PC-9 (cell line): ENCODE results near the gene OSM. TPM values are rescaled to one million over a fixed set of nuclear protein-coding genes. Genes with fewer than 3 reads are reported as not detected.

ENCODE experiments used
- BruUV-seq: library from RNA; stranded (reverse); fragments of 400-500 nt; replicated peaks from 2 replicates; lab custom pipeline; 2021; lab: Mats Ljungman, UMichigan
- CTCF ChIA-PET: fragments of 300-600 bp; sonication (Branson Sonifier 250); formaldehyde crosslinking; loops from one replicate; lab custom pipeline; 2022; ENCODE audit warnings: antibody characterized with exemption; lab: Charles Lee
- POLR2A ChIA-PET: fragments of 300-600 bp; sonication (Branson Sonifier 250); formaldehyde crosslinking; loops from one replicate; lab custom pipeline; 2022; ENCODE audit warnings: antibody characterized with exemption; ENCODE audit not compliant: unreplicated experiment; lab: Charles Lee
- DNase-seq, 2 experiments: peaks; one replicate each; pipeline versions ENCODE4 v3.0.0 to v3.0.0-alpha.2; 2015 to 2022; ENCODE audit warnings: mixed read lengths in 1 of 2
- H2AFZ ChIP-seq: fragments of 200-600 bp; sonication (generic); 2 replicates; pipeline ENCODE4 v1.8.1; 2017; ENCODE audit warnings: antibody characterized with exemption
- H3F3A ChIP-seq: fragments of 200-600 bp; sonication (generic); 2 replicates; pipeline ENCODE4 v1.8.1; 2017; ENCODE audit warnings: antibody characterized with exemption, mild to moderate bottlenecking, low read depth; ENCODE audit not compliant: insufficient read depth
- H3K27ac ChIP-seq: fragments of 200-600 bp; sonication (generic); 2 replicates; pipeline ENCODE4 v1.6.1; 2016; ENCODE audit warnings: mixed run types
- H3K27me3 ChIP-seq: fragments of 200-600 bp; sonication (generic); 2 replicates; pipeline ENCODE4 v1.6.1; 2016; ENCODE audit warnings: low read depth, mixed run types; ENCODE audit not compliant: insufficient read depth
- H3K36me3 ChIP-seq: fragments of 200-600 bp; sonication (generic); 2 replicates; pipeline ENCODE4 v1.6.1; 2016; ENCODE audit warnings: low read depth, mixed run types
- H3K4me1 ChIP-seq: fragments of 200-600 bp; sonication (generic); replicated peaks from 2 replicates; pipeline ENCODE4 v1.6.1; 2016; ENCODE audit warnings: mixed run types; ENCODE audit not compliant: insufficient read depth
- H3K4me2 ChIP-seq: fragments of 200-600 bp; sonication (generic); 2 replicates; pipeline ENCODE4 v1.6.1; 2017; ENCODE audit warnings: mixed run types
- H3K4me3 ChIP-seq: fragments of 200-600 bp; sonication (generic); 2 replicates; pipeline ENCODE4 v1.6.1; 2016; ENCODE audit warnings: mixed run types
- H3K79me2 ChIP-seq: fragments of 200-600 bp; sonication (generic); 2 replicates; pipeline ENCODE4 v1.6.1; 2017; ENCODE audit warnings: low read depth, mixed run types
- H3K9me2 ChIP-seq: fragments of 200-600 bp; sonication (generic); 2 replicates; pipeline ENCODE4 v1.8.1; 2017; ENCODE audit warnings: mild to moderate bottlenecking; ENCODE audit not compliant: insufficient read depth
- H3K9me3 ChIP-seq: fragments of 200-600 bp; sonication (generic); 2 replicates; pipeline ENCODE4 v1.8.1; 2016; ENCODE audit warnings: low read depth; ENCODE audit not compliant: insufficient read depth
- H4K20me1 ChIP-seq: fragments of 200-600 bp; sonication (generic); 2 replicates; pipeline ENCODE4 v1.8.1; 2017; ENCODE audit not compliant: insufficient read depth
- EZH2 ChIP-seq: fragments of 200-600 bp; sonication (generic); IDR thresholded peaks from 2 replicates; pipeline ENCODE4 v1.8.0; 2017; ENCODE audit warnings: antibody characterized with exemption, low read depth
- intact Hi-C: fragments of 100-400 bp; cut with micrococcal nuclease; formaldehyde crosslinking; loops from one replicate; pipeline ENCODE4 v1.10.0; 2022; ENCODE audit not compliant: unreplicated experiment
- total RNA-seq: library from RNA; stranded (reverse); gene quantifications from 2 replicates; pipeline ENCODE4 v1.2.3, GENCODE V29; 2021
- TF ChIP-seq, protein P1 (sequence below): fragments of 200-600 bp; sonication (generic); conservative IDR thresholded peaks from 2 replicates; pipeline ENCODE4 v1.6.1; 2017; ENCODE audit warnings: mixed run types, antibody characterized with exemption, mild to moderate bottlenecking, moderate library complexity

The OSM gene
- total RNA-seq, 1 experiment from 2014 or later, result not detected

DNA sequence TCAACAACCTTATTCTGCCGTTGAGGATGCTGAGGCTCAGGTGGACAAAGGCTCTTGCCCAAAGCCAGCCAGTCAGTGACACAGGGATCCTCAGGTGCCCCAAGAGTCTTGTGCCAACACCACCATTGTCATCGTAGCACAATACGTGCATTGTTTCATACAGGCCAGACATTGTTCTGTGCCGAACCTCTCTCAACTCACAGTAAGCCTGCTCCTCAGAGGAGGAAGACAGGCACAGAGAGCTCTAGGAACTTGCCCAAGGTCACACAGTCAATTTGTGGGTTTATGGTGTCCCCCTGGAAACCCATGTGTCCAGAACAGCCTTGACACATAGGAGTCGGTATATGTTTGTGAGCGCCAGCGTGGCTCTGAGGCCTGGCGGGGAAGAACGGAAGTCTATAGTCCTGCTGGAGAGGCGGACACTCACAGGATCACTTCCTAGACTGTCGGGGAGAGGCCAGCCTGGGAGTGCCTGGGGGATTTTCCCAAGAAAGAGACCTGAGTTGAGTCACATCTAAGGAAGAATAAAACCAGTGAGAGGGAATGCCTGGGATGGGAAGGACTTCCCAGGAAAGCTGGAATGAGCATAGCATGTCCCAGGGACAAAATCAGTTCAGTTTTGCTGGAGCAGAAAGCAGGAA, 40.3 kb downstream of the OSM start:
- Histone ChIP-seq H3K4me2 (0 out of 2 replicates have a peak overlapping the region, but pooled peaks have one; percentile 10), H3F3A (peaks cover 58% of the 10 kb centered on the region), H3K9me2 (no peaks in the 10 kb centered on the region), H3K4me3 (no peak overlapping the region), H3K4me1 (peaks cover 81% of the 10 kb centered on the region), H3K36me3 (no peaks in the 10 kb centered on the region), H3K27ac (peak overlapping the region; percentile 89), H3K27me3 (no peaks in the 10 kb centered on the region), H3K9me3 (no peaks in the 10 kb centered on the region), H2AFZ (no peak overlapping the region), H3K79me2 (no peaks in the 10 kb centered on the region), H4K20me1 (no peaks in the 10 kb centered on the region)
- no TSS peak for BruUV-seq
- CTCF ChIA-PET, result no interaction called here
- intact Hi-C loops, result no loop called here
- POLR2A ChIA-PET, result no interaction called here
- no peak for DNase-seq
- TF ChIP-seq, protein P1, sequence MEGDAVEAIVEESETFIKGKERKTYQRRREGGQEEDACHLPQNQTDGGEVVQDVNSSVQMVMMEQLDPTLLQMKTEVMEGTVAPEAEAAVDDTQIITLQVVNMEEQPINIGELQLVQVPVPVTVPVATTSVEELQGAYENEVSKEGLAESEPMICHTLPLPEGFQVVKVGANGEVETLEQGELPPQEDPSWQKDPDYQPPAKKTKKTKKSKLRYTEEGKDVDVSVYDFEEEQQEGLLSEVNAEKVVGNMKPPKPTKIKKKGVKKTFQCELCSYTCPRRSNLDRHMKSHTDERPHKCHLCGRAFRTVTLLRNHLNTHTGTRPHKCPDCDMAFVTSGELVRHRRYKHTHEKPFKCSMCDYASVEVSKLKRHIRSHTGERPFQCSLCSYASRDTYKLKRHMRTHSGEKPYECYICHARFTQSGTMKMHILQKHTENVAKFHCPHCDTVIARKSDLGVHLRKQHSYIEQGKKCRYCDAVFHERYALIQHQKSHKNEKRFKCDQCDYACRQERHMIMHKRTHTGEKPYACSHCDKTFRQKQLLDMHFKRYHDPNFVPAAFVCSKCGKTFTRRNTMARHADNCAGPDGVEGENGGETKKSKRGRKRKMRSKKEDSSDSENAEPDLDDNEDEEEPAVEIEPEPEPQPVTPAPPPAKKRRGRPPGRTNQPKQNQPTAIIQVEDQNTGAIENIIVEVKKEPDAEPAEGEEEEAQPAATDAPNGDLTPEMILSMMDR, result no peak
- no peak for TF ChIP-seq EZH2

- intact Hi-C loops, result no loop called here
- Histone ChIP-seq H3F3A (peaks cover 58% of the 10 kb centered on the region), H3K4me1 (peaks cover 75% of the 10 kb centered on the region), H3K4me2 (peak overlapping the region; percentile 50), H3K79me2 (no peaks in the 10 kb centered on the region), H4K20me1 (no peaks in the 10 kb centered on the region), H3K9me2 (no peaks in the 10 kb centered on the region), H3K36me3 (no peaks in the 10 kb centered on the region), H3K27me3 (no peaks in the 10 kb centered on the region), H2AFZ (no peak overlapping the region), H3K4me3 (no peak overlapping the region), H3K27ac (peak overlapping the region; percentile 89), H3K9me3 (no peaks in the 10 kb centered on the region)
- POLR2A ChIA-PET, result interaction anchor here (0.6 kb wide), 4 partner anchors 10 to 661 kb away, joined by 3 to 5 read pairs (median 3); no protein-coding TSS in a partner anchor
- CTCF ChIA-PET, result interaction anchor here (0.6 kb wide), 1 partner anchor 90 kb away, joined by 3 read pairs; no protein-coding TSS in a partner anchor
- TF ChIP-seq EZH2, result no peak
- TF ChIP-seq, protein P1, result no peak
- DNase-seq, result peak in 1 of 2 experiments; percentile 59
- BruUV-seq, result no TSS peak
Measured at GRCh38 chr22:30225220-30225927, 41.3 kb downstream of the OSM start.

DNA sequence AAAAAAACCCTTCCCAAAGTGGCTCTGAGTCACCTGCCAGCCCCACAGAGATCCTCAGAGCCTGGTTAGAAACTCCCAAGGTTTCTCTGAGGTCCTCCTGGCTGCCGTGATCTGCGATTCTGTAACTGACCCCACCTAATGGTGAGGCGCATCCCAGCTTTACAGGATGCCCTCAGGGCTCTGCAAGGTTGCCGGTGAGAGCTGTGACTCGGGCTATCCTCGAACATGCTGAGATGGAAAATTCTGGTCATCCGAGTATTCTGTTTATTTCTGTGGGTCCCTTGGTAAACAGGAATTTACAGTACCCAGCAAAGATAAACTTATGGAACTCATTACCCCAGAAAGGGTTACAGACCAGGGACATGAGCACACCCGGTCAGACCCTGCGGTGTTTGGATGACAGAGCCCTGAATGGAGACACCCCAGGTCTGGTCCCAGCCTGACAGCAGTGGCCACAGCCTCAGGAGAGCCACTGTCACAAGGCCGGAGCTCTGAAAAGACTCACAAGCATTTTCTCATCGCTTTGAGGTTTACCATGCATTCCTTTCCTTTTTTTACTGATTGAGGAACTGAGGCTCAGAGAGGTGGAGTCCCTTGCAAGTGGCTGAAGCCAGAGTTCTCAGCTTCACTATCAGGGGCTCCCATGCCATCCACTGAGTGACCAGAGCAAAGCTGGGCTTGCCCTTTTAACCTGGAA, 42.3 kb downstream of the OSM start:
- peak; percentile 71 to 94 for DNase-seq
- Histone ChIP-seq H2AFZ (no peak overlapping the region), H3F3A (peaks cover 52% of the 10 kb centered on the region), H3K27me3 (no peaks in the 10 kb centered on the region), H3K4me3 (no peak overlapping the region), H3K9me3 (no peaks in the 10 kb centered on the region), H4K20me1 (no peaks in the 10 kb centered on the region), H3K79me2 (no peaks in the 10 kb centered on the region), H3K36me3 (no peaks in the 10 kb centered on the region), H3K9me2 (no peaks in the 10 kb centered on the region), H3K4me2 (peak overlapping the region; percentile 50), H3K4me1 (peaks cover 68% of the 10 kb centered on the region), H3K27ac (peak overlapping the region; percentile 89)
- no peak for TF ChIP-seq EZH2
- TF ChIP-seq, protein P1, result no peak; the same call in 1 of the 2 replicates
- ChIA-PET POLR2A (no interaction called here), CTCF (interaction anchor here (0.5 kb wide), 1 partner anchor 15 kb away, joined by 7 read pairs; no protein-coding TSS in a partner anchor)
- intact Hi-C loops, result loop anchor here (1.0 kb wide), 1 partner anchor 28 kb away; no protein-coding TSS in a partner anchor
- BruUV-seq, result no TSS peak
